Fibroblast of lung (primary cell): Measurements from ENCODE around the gene SCARF1. TPM values are rescaled to one million over a fixed set of nuclear protein-coding genes. Genes with fewer than 3 reads are reported as not detected.

Experiments used
- DNase-seq, 2 donors: peaks; one replicate each; pipeline versions ENCODE4 v3.0.0 to v3.0.0-alpha.2; 2010; ENCODE audit warnings: low read depth in 2 of 2
- H2AFZ ChIP-seq: 2 replicates; pipeline ENCODE4 v1.5.1; 2012; ENCODE audit warnings: low read length, control low read depth, inconsistent platforms
- H3K27ac ChIP-seq: 2 replicates; pipeline ENCODE4 v1.5.1; 2011; ENCODE audit warnings: low read length, control low read depth; ENCODE audit not compliant: insufficient read depth
- H3K27me3 ChIP-seq: 2 replicates; pipeline ENCODE4 v1.5.1; 2011; ENCODE audit warnings: mild to moderate bottlenecking, low read length; ENCODE audit not compliant: control insufficient read depth, insufficient read depth
- H3K36me3 ChIP-seq: 2 replicates; pipeline ENCODE4 v1.5.1; 2011; ENCODE audit warnings: low read length; ENCODE audit not compliant: control insufficient read depth, insufficient read depth
- H3K4me1 ChIP-seq: 2 replicates; pipeline ENCODE4 v1.5.1; 2011; ENCODE audit warnings: low read length; ENCODE audit not compliant: control insufficient read depth, insufficient read depth; ENCODE audit errors: extremely low read depth
- H3K4me2 ChIP-seq: 2 replicates; pipeline ENCODE4 v1.5.1; 2011; ENCODE audit warnings: low read length, control low read depth; ENCODE audit not compliant: insufficient read depth; ENCODE audit errors: extremely low read depth
- H3K4me3 ChIP-seq, 4 experiments: fragments of 200-600 bp in 1 of 4; sonication (generic) in 1 of 4; replicated peaks in 1 of 4; 2 replicates each; pipeline ENCODE4 v1.5.1; 2011 to 2016; ENCODE audit warnings: low read length in 4 of 4, low read depth in 3 of 4, mild to moderate bottlenecking in 3 of 4, control low read depth in 2 of 4, inconsistent platforms in 1 of 4, mixed read lengths in 1 of 4; ENCODE audit not compliant: insufficient read depth in 1 of 4; ENCODE audit errors: control extremely low read depth in 1 of 4
- H3K79me2 ChIP-seq: 2 replicates; pipeline ENCODE4 v1.5.1; 2012; ENCODE audit warnings: mild to moderate bottlenecking, low read length, inconsistent platforms; ENCODE audit not compliant: control insufficient read depth, insufficient read depth
- H3K9ac ChIP-seq: 2 replicates; pipeline ENCODE4 v1.5.1; 2011; ENCODE audit warnings: mild to moderate bottlenecking, low read length, control low read depth; ENCODE audit not compliant: insufficient read depth
- H3K9me3 ChIP-seq: 2 replicates; pipeline ENCODE4 v1.5.1; 2012; ENCODE audit warnings: low read depth, low read length; ENCODE audit not compliant: control insufficient read depth, insufficient read depth
- H4K20me1 ChIP-seq: 2 replicates; pipeline ENCODE4 v1.5.1; 2011; ENCODE audit warnings: low read length; ENCODE audit not compliant: control insufficient read depth, insufficient read depth; ENCODE audit errors: extremely low read depth
- EZH2 ChIP-seq: IDR thresholded peaks from 2 replicates; pipeline ENCODE4 v1.5.1; 2012; ENCODE audit warnings: low read length, control low read depth, mild to moderate bottlenecking; ENCODE audit errors: missing control alignments
- polyA plus RNA-seq, 2 donors: library from polyadenylated mRNA; depleted of rRNA in 1 of 2; stranded (reverse) in 1 of 2; unstranded in 1 of 2; fragments of >200 nt; gene quantifications; 2 replicates each; pipeline ENCODE4 v1.2.1, GENCODE V29; 2011 to 2012; ENCODE audit warnings: missing spikeins in 1 of 2
- total RNA-seq: library from RNA; depleted of rRNA; stranded (reverse); fragments of >200 nt; gene quantifications from 2 replicates; pipeline ENCODE4 v1.2.1, GENCODE V29; 2014
- TF ChIP-seq, protein P1 (sequence below), 2 donors: IDR thresholded peaks in 1 of 2; conservative IDR thresholded peaks in 1 of 2; 1 replicate in 1 of 2; 2 replicates in 1 of 2; pipeline ENCODE4 v1.5.1; 2011 to 2012; ENCODE audit warnings: low read length in 2 of 2, control low read depth in 1 of 2, inconsistent platforms in 1 of 2, low read depth in 1 of 2, mild to moderate bottlenecking in 1 of 2

The SCARF1 gene
- total and polyA plus RNA-seq, 2 donors (not counting 1 experiment from before 2014, with no cell fraction given) = 0.99 to 2.4 TPM

- Histone ChIP-seq H3K4me2 (no peak overlapping the region), H3K9me3 (no peaks in the 10 kb centered on the region), H3K27ac (no peak overlapping the region), H3K27me3 (peaks cover 6% of the 10 kb centered on the region), H4K20me1 (no peaks in the 10 kb centered on the region), H3K9ac (no peak overlapping the region), H3K4me1 (peaks cover 2% of the 10 kb centered on the region), H3K79me2 (no peaks in the 10 kb centered on the region), H3K36me3 (no peaks in the 10 kb centered on the region), H3K4me3 (no peak overlapping the region), H2AFZ (no peak overlapping the region)
- DNase-seq = no peak
- TF ChIP-seq, protein P1, sequence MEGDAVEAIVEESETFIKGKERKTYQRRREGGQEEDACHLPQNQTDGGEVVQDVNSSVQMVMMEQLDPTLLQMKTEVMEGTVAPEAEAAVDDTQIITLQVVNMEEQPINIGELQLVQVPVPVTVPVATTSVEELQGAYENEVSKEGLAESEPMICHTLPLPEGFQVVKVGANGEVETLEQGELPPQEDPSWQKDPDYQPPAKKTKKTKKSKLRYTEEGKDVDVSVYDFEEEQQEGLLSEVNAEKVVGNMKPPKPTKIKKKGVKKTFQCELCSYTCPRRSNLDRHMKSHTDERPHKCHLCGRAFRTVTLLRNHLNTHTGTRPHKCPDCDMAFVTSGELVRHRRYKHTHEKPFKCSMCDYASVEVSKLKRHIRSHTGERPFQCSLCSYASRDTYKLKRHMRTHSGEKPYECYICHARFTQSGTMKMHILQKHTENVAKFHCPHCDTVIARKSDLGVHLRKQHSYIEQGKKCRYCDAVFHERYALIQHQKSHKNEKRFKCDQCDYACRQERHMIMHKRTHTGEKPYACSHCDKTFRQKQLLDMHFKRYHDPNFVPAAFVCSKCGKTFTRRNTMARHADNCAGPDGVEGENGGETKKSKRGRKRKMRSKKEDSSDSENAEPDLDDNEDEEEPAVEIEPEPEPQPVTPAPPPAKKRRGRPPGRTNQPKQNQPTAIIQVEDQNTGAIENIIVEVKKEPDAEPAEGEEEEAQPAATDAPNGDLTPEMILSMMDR (conservative IDR thresholded peaks at IDR 0.05 in 1 of 2, IDR thresholded peaks at IDR 0.05 in 1 of 2; ENCODE audit: low read depth in 1 of 2, low read length in 2 of 2) = no peak
- no peak for TF ChIP-seq EZH2
These were observed 22.4 kb downstream of the SCARF1 start for GRCh38 chr17:1623057-1623630.

- no peaks in the 10 kb centered on the region for H3K9me3 ChIP-seq
- no peak overlapping the region for H3K27ac ChIP-seq
- no peaks in the 10 kb centered on the region for H3K79me2 ChIP-seq
- no peak for DNase-seq
- H3K9ac ChIP-seq = no peak overlapping the region
- no peaks in the 10 kb centered on the region for H4K20me1 ChIP-seq
- no peaks in the 10 kb centered on the region for H3K36me3 ChIP-seq
- H2AFZ ChIP-seq = no peak overlapping the region
- H3K4me3 ChIP-seq = no peak overlapping the region
- no peak overlapping the region for H3K4me2 ChIP-seq
- no peaks in the 10 kb centered on the region for H3K4me1 ChIP-seq
- H3K27me3 ChIP-seq = no peaks in the 10 kb centered on the region
- TF ChIP-seq, protein P1 (conservative IDR thresholded peaks at IDR 0.05 in 1 of 2, IDR thresholded peaks at IDR 0.05 in 1 of 2; ENCODE audit: low read depth in 1 of 2, low read length in 2 of 2) = no peak
- no peak for TF ChIP-seq EZH2
These were observed 24.1 kb downstream of the SCARF1 start for GRCh38 chr17:1621273-1621954.

GRCh38 chr17:1620486-1620885 lies 25.0 kb downstream of the SCARF1 start:
- Histone ChIP-seq H3K4me2 (no peak overlapping the region), H4K20me1 (no peaks in the 10 kb centered on the region), H3K79me2 (no peaks in the 10 kb centered on the region), H3K27me3 (no peaks in the 10 kb centered on the region), H3K4me3 (no peak overlapping the region), H2AFZ (no peak overlapping the region), H3K9me3 (no peaks in the 10 kb centered on the region), H3K27ac (no peak overlapping the region), H3K4me1 (no peaks in the 10 kb centered on the region), H3K36me3 (no peaks in the 10 kb centered on the region), H3K9ac (no peak overlapping the region)
- no peak for DNase-seq
- TF ChIP-seq, protein P1 (conservative IDR thresholded peaks at IDR 0.05 in 1 of 2, IDR thresholded peaks at IDR 0.05 in 1 of 2; ENCODE audit: low read depth in 1 of 2, low read length in 2 of 2) = no peak
- no peak for TF ChIP-seq EZH2
